GM12892 (cell line): ENCODE data around the gene MYOG.

Experiments
- DNase-seq: peaks from one replicate; pipeline ENCODE4 v3.0.0; 2011; ENCODE audit not compliant: insufficient read length
- FAIRE-seq: peaks from 2 replicates; lab custom pipeline; 2011; peaks lifted over from hg19 to GRCh38; lab: Jason Lieb, UNC
- POLR2A ChIP-seq: IDR thresholded peaks from 2 replicates; pipeline ENCODE4 v1.6.1; 2011; ENCODE audit warnings: low read depth, low read length, control low read depth
- POLR2AphosphoS5 ChIP-seq: IDR thresholded peaks from 2 replicates; pipeline ENCODE4 v1.6.1; 2011; ENCODE audit warnings: low read depth, low read length, control low read depth
- TAF1 ChIP-seq: IDR thresholded peaks from 2 replicates; pipeline ENCODE4 v1.6.1; 2011; ENCODE audit warnings: low read depth, mild to moderate bottlenecking, control low read depth, low read length, borderline replicate concordance

The MYOG gene

DNA sequence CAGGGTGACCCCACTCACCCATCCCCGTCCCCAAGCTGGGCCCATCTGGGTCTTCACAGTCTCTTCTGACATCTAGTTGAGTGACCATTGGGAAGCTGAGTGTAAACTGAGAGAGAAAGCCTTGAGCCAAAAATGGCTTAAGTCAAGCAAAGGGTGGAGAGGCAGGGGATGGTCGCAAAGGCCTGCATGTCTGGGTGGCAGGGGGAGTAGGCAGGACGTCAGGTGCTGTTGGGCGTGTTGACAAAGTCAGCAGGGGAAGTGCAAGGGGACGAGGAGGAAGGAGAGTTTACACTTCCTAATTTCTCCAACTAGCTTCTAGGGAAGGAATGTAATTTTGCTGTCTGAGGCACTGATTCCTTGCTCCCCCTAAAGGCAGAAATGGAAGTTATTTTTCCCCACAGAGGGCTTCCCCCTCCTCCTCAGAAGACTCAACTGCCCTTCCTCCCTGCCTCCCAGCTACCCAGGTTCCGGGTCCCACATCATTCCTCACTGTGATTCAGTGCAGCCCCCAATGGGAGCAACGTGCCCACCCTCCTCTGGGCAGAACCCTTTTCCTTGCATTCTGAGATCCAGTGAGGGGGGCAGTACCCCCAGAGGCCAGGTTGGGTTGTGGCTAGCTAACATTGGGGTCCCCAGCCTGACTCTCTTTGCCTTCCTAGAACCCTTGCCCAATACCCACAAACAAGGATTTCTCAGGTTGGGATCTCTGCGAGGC is 40.5 kb upstream of the MYOG start:
- TF ChIP-seq TAF1 (no peak), POLR2A (no peak)
- no peak for FAIRE-seq
- no peak for DNase-seq

- DNase-seq: no peak
- FAIRE-seq: no peak
- TF ChIP-seq POLR2A (no peak), TAF1 (no peak), POLR2AphosphoS5 (no peak)
Observed at GRCh38 chr1:203124546-203125317, 38.9 kb upstream of the MYOG start.

- TF ChIP-seq POLR2AphosphoS5: no peak
- TF ChIP-seq POLR2A: no peak
- TF ChIP-seq TAF1: no peak
- DNase-seq (no peak), FAIRE-seq (no peak)
Observed at GRCh38 chr1:203124011-203124410, 38.2 kb upstream of the MYOG start.

DNA sequence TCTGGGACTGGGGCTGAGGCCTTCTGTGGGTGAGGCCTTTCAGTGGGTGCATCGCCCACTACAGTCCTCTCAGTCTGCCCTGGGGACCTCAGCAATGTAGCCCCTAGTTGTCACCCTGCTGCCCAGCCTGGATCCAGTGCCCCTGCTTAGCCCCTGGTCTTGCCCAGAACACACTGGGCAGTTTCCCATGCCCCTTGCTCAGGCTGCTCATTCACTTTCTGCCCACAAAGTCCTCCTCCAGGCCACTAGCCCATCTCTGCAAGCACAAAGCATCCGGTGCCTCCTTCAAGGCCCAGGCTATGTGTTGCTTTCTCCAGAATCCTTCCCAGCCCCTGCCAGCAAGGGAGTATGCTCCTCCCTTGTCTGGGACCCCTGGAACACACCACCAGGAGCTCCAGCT is 36.3 kb upstream of the MYOG start:
- TF ChIP-seq POLR2AphosphoS5 (no peak), POLR2A (no peak), TAF1 (no peak)
- no peak for FAIRE-seq
- DNase-seq: no peak

GRCh38 chr1:203121186-203122015 is 35.6 kb upstream of the MYOG start:
- TF ChIP-seq POLR2AphosphoS5: no peak
- TF ChIP-seq TAF1: no peak
- TF ChIP-seq POLR2A: no peak
- no peak for DNase-seq
- no peak for FAIRE-seq

DNA sequence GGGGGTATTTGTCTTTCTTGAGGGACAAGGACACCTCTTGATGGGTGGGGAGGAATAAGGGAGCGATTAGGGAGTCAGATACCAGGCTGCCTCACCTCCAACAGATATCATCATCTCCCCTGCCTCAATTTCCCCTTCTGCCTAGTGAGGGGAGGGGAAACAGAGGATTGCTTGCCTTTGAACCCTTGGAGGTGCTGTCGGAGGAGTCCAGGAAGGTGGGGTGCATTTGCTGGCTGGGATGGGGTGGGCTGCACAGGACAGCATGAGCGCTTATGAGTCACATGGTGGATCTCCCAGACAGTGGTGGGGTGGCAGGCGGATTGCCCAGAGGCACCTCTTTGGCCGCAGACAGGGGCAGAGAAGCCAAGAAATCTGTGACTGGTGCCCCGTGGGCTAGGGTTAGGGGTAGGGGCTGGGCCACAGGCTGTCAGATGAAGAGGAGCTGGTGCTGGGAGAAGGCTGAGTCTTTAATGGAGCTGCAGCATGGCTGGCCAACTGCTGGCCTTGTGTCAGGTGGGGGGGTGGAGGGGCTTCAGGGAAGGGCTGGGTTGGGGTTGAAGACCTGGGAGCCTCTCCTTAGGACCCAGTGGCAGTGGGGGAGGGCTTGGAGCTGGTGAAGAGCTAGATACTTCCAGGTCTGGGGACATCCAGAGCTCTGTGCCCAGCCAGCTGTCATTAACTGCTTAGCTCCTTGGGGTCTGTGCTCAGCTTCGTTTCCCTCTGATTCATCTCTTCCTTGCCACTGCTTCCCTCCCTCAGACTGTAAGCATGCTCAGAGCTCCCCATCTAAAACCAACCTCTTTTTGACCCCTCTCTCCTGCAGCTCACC is 34.7 kb upstream of the MYOG start:
- FAIRE-seq (no peak), DNase-seq (no peak)
- TF ChIP-seq POLR2AphosphoS5: no peak
- no peak for TF ChIP-seq TAF1
- TF ChIP-seq POLR2A: no peak

DNA sequence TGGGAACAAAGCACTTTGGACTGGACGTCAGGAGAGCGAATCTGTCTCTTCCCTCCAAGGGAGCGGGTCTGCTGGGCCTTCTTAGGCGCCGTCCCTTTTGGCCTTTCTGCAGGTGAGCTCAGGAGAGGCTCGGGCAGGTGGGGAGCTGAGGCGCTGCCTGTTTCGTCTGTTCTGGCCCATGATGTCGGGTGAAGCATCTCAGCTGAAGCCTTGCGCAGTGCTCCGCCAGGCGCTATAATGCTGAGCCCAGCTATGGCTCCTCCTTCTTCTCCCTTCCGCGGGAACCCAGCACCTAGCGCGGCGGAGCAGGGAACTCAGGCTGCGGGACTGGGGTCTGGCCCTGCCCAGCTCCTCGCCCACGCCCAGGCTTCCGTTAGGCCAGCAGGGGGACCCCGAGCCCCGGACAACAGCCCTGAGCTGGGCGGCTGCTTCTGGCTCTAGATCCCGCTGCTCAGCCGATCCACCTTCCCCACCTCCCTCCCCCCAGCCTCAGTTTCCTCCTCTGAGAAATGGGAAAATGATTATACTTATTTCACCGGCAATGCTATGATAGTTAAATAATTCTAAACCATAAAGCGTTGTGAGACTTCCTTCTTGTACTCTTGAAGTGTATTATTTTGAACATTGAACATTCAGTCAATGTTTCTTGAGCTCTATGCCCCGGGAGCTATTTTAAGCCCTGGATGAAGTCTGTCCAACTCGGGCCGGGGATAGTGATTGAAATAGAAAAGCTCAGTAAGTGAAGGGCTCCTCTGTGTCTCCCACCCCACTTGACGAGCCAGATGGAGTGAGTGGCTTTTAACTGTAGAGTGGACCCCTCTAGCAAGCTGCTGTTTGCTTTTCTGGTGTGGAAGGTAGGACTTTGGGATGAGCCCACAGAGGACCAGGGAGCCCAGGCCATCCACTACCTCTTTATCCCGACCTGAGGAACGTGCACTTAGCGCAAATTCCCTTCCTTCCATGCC is 32.1 kb upstream of the MYOG start:
- DNase-seq (peak; percentile 64), FAIRE-seq (no peak)
- TF ChIP-seq POLR2A: no peak
- TF ChIP-seq POLR2AphosphoS5: no peak
- no peak for TF ChIP-seq TAF1

DNA sequence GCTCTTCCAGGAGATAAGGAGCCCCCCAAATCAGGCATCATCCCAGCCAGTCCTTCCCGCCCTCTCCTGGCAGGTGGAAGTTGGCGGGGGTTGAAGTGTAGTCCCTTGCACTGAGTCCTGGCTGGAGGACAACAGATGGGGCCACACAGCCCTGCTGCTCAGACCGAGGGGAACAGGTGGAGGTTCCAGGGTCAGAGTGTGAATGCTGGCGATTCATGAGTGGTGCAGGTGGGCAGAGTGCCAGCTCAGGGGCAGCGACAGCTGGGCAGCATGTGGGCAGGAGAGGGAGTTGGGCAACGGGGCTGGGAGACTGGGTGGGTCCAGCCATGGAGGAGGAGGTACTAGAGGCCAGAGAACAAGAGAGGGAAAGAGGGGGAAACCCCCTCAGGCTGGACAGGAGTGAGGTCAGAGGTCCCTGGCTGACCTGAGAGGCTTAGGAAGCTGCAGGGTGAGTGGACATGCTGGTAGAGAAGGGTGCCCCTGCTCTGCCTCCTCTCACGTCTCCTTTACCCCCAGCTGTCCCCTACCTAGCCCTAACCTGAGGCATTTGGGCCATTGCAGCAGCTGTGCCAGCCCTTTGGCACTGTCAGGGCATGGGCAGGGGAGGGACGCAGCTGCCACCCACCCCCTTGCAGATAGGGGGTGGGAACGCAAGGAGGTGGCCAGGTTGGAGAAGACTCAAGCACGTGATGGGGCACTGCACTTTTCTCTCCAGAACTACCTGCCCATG is 30.4 kb upstream of the MYOG start:
- FAIRE-seq (no peak), DNase-seq (no peak)
- no peak for TF ChIP-seq POLR2AphosphoS5
- no peak for TF ChIP-seq TAF1
- no peak for TF ChIP-seq POLR2A

DNA sequence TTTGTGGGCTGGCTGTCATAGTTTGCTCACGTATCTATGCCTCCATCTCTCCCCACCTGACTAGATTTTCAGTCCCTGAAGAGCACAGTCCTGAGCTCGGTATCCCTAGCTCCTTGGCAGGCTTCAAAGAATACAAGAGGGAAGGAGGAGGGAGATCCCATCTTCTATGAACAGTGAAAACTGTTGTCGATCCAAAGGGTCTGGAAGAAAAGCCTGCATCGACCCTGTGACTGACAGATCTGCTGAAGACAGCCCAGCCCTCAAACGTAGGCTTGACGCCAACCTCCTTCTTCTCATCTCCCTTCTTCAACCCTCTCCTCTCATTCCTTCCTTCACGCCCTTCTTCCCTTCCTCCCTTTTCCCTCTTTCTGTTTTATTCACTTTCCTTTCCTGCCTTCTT is 28.4 kb upstream of the MYOG start:
- FAIRE-seq: no peak
- TF ChIP-seq TAF1 (no peak), POLR2A (no peak), POLR2AphosphoS5 (no peak)
- DNase-seq: no peak
